Stimulated activated naive CD8-positive, alpha-beta T cell treated with anti-CD3 and anti-CD28 coated beads, Interleukin-15, Interleukin-2, amounts not matched to agents 100 U/mL and 50 U/mL, for 24 hours (primary cell): Measurements from ENCODE around the gene PEX14.
"Not testable (repeated sequence)": the region's sequence is repeated elsewhere in the genome, so short reads cannot be mapped to it uniquely, and the experiment has no call there.

Source experiments
- ATAC-seq: fragments of 150-1000 bp; cut with Tn5 transposase; one replicate; pipeline ENCODE4 v1.10.0; 2021
- DNase-seq: peaks from one replicate; pipeline ENCODE4 v3.0.0; 2021

Gene PEX14

DNA sequence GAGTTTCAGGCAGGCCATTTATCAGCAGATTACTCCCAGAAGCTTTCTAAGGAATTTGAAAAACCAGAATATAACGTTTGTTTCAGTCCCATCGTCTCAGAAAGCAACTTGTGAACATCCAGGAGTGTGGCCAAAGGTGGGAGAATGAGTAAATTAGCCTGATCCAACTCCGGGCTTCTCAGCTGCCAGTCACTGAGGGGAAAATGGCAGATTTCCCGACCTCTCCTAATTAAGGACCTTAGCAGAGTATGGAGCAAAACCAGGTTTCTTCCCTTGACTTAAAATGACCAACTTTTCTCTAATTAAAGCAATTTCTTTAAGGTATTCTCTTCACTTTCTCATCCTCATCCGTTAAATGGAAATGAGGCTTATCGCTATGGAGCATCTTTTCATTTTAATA is 23.9 kb upstream of the PEX14 start:
- no peak for ATAC-seq
- DNase-seq, result no peak

DNA sequence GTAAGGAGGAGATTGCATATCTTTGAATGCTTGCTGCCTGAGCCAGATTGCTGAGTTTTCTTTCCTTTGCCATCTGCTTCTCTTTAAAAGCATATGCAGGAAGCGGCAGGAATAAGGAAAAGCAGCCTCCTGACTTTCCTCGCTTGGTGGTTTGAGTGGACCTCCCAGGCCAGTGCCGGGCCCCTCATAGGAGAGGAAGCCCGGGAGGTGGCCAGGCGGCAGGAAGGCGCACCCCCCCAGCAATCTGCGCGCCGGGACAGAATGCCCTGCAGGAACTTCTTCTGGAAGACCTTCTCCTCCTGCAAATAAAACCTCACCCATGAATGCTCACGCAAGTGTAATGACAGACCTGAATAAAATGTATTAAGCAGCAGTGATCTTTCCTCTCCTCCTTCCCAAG is 23.5 kb upstream of the PEX14 start:
- no peak for DNase-seq

DNA sequence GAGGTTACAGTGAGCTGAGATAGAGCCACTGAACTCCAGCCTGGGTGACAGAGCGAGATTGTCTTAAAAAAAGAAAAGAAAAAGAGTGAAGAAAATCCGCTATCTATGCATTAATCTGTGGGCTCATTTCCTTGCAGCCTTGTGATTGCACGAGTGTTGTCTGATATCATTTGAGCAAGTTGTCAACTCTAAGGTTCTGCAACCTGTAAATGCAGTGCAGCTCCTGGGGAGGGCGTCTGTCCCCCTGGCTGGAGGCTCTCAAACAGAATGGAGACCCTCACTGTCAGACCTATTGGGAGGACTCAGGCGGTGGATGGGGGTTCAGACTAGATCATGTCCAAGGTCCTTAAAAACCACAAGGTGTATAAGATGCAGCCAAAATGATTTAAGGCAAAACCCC is 18.7 kb upstream of the PEX14 start:
- DNase-seq, result no peak
- no peak for ATAC-seq

More for the DNA sequence above, 23.5 kb upstream of the PEX14 start:
- no peak for ATAC-seq

DNA sequence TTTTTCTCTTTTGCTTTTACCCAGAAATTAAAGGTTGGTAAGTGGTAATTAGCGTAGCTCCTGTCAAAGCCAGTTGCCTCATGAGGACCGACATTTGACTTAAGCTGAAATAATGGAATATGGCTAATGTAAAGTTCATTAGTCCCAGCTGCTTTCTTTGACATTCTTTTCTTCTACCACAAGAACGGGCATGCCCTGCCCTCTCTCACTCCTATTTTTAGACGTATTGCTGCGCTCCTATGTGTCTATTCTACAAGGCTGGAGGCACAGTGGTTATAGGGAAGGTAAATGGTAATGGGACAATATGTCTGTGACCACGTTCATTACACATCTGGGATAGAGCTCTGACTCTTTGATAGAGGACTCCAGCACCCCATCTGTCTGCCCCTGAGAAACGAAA is 18.1 kb upstream of the PEX14 start:
- no peak for ATAC-seq

DNA sequence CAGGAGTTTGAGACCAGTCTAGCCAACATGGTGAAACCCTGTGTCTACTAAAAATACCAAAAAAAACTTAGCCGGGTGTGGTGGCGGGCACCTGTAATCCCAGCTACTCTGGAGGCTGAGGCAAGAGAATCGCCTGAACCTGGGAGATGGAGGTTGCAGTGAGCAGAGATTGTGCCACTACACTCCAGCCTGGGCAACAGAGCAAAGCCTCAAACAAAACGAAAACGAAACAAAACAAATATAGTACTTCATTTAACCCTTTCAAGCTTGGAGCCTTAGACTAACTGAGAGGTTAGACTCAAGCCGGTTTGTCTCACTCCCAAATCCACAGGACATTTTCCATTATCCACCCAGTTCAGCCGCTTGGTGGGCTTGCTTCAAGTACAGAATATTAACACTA is 17.3 kb upstream of the PEX14 start:
- not testable (repeated sequence) for DNase-seq, ATAC-seq

More for the DNA sequence above, 18.1 kb upstream of the PEX14 start:
- DNase-seq, result no peak

DNA sequence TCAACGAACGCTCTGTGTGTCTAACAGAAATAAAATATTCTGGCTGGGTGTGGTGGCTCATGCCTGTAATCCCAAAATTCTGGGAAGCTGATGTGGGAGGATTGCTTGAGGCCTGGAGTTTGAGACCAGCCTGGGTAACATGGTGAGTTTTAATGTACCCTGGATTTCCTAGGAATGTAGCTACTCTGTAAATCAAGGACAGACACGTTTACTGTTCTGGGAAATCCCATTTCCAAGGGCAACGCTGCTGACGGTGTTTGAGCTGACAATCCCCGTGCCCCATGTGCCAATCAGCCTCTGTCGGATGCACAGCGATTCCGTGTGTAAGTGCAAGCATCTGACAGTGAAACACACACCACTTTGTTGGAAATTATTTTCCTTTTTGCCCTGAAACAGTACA is 16.9 kb upstream of the PEX14 start:
- no peak for DNase-seq
- no peak for ATAC-seq

DNA sequence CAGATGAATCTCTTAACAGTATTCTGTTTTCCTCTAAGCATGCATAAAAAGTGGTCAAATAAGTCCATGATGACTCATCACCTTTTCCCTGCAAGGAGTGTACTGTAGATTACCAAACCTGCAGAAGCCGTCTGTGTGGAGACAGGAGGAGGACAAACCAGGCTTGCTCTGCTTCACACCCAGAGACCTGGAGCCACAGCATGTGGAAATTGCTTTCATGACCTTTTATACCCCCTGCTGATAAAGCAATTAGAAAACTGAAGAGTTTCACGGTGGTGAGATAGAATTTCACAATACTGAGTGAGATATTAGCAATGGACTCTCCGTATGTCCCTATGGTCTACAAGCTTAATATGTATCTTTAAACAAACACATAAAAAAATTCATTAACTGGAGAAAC is 15.6 kb upstream of the PEX14 start:
- DNase-seq, result no peak
- peak; percentile 37 for ATAC-seq

DNA sequence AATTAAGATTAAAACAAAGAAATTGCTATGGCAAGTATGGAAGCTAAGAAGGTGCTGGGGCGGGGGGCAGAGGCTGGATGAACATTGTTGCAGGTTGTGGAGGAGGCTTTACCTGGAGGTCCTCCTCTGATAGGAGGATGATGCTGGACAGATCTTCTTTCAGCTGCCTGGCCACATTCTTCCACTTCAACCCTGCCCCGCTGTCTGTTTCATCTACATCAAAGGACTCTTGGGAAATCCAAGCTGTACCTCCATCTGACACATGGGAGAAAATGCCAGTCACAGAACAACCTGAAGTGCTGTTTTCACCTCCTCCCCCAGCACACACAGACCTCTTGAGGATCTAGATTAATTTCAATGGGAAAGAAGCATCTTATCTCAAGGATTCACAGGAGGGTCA is 7.7 kb upstream of the PEX14 start:
- DNase-seq, result no peak

DNA sequence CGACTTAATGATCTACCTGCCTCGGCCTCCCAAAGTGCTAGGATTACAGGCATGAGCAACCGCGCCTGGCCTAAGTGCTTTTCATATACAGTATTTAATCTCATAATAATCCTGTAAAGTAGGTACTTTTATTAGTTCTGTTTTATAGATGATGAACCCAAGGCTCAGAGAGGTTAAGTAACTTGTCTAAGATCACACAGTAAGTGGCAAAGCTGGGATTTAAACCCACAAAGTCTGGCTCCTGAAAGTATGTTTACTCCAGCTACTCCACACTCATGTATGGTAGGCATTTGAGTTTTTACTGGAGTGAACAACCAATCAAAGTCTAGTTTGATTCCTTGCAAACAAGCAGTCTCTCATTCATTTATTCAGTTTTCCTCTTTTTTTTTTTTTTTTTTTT is 4.7 kb upstream of the PEX14 start:
- ATAC-seq (no peak), DNase-seq (no peak)

More for the DNA sequence above, 7.7 kb upstream of the PEX14 start:
- ATAC-seq, result no peak

DNA sequence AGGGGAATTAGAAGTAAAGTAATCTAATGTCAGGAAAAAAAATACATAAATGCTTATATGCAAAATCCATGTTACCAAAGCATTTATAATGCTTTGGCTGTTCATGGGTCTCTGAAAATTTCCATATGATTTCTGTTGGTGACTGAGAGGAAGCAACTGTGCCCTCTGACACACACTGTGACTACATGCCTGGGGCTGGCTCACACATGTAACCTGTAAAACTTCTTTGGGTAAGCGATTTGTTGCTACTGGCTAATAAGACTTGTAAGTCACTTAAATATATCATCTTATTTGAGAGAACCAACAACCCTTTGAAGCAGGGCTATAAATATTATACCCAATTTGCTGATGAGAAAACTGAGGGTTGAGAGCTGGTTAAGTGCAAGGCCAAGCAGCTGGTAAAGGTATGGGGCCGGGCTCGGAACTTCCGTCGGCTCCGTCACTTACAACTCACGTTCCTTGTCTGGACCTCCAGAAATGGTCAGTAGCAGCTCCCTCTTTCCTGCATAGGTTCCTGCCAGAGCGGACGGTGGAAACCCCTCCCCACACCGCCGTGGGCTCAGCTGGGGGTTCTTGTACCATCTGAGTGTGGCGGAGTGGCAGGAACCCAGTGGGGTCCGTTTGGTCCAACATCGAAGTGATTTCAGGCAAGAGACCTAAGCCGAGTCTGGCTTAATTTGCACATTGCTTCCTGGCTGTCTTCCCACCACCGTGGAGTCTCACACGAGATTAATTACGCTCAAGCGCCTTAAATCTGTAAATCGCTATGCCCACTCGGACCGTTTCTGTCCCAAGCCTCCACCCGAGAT is 3.1 kb upstream of the PEX14 start:
- ATAC-seq (no peak), DNase-seq (no peak)

DNA sequence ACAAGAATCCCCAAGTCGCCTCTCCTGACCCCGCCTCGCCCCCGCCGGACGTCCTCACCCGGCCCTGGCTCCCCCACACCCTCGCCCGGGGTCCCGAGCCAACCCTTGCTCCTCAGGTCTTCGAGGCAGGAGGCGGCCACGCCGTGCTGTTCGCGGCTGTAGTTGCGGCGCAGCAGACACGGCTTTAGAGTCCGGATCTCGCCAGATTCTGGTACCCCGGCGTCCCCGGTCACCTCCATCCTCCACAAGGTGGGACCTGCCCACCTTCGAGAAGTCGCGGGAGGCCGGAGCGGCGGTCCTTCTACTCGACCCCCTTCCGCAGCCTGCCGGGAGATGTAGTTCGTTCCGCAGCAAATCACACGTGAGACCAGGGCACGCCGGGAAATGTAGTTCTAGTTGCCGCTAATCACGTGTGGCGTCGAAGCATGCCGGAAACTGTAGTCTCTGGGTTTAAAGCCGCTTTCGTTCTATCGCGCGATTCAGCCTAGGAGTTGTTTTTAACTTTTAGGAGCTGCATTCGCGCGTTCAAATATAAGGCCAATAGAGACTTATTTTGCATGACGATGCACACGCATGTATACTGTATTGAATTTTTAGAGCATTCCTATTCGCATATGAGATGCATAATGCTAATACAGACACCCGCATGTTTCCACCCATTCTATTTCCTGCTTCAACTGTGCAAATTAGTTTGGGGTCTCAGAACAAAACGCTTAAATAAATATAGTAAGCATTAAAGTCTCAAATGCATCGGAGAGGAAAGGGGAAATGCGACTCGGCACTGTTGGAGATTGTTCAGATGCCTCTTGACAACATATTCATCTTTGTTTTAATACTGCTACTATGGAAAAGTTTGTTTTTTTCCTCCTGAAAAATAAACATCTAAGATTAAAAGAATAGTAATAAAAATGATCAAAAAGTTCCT is 2.3 kb upstream of the PEX14 start, which contains the start of gene DFFA:
Gene DFFA (minus strand): TSS at position 310 of the 925 bp plus-strand sequence. CDS start 71 bp downstream, at position 239.
- DNase-seq, result peak; percentile 92
- peak; percentile 83 for ATAC-seq

DNA sequence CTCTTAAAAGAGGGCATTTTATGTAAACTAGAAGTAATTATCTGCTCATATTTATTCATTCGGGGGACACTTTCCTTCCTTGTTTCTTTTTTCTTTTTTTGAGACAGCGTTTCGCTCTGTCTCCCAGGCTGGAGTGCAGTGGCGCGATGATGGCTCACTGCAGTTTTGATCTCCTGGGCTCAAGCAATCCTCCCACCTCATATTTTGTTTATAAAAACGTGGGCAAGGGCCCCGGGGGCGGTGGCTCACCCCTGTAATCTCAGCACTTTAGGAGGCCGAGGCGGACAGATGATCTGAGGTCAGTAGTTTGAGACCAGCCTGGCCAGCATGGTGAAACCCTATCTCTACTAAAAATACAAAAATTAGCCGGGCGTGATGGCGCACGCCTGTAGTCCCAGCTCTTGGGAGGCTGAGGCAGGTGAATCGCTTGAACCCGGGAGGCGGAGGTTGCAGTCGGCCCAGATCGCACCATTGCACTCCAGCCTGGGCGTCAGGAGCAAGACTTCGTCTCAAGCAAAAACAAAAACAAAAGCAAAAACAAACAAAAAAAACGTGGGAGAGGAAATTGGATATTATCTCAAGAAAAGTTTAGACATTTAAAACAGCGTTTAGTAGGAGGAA is 1.5 kb upstream of the PEX14 start:
- no peak for ATAC-seq

DNA sequence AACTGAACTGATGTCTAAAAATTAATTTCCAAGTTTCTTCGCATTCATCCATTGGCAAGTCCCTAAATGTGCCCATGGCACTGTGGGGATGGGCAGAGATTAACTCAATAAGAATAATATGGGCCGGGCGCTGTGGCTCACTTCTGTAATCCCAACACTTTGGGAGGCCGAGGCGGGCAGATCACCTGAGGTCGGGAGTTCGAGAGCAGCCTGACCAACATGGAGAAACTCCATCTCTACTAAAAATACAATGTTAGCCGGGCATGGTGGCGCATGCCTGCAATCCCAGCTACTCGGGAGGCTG is 489 bp upstream of the PEX14 start:
- ATAC-seq, DNase-seq: not testable (repeated sequence)

More for the DNA sequence above, 1.5 kb upstream of the PEX14 start:
- no peak for DNase-seq

DNA sequence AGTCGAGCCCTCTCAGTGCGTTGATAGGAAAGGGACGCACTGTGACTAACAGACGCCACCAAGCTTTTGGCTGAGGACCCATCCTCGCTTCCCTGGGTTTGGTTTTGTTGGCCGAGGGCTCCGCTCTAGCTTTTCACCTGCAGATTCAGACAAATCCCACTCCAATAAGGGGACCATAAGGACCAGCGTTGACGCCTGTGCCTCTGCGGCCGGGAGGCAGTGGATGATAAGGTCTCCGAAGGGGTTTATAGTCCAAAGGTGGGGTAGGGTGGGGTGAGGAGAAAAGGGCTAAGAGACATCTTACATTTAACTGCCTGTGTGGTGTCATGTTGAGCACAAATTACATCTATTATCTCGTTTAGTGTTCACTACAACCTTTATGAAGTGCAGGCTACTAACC is 760 bp downstream of the PEX14 start:
- DNase-seq (no peak), ATAC-seq (no peak)

DNA sequence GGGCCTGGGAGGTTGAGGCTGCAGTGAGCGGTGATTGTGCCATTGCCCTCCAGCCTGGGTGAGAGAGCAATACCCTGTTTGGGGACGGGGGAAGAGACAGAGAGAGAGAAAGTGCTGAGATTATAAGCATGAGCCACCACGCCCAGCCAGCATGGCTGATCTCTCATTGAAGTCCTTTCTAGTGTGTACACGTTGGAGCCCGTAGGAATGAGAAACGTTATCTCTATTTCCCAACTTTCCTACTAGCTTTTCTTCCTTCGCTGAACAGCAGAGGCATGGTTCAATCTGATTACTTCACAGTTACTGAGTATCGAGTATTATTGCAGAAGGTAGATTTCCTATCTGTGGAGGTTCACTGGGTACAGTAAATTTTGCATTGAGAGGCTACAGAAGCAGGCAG is 4.5 kb downstream of the PEX14 start:
- ATAC-seq, result no peak
- DNase-seq, result no peak

DNA sequence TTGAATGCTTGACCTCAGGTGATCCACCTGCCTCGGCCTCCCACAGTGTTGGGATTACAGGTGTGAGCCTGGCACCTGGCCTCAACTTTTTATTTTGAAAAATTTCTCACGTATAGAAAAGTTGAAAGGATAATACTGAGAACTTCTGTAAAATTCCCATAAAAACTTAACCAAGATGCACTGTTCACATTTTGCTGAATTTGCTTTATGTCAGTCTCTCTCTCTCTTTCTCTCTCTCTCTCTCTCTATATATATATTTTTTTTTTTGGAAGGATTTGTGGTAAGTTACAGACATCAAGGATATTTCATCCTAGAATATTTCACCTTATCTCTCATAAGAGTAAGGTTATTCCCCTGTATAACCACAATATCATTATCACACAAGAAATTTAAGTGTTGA is 5.9 kb downstream of the PEX14 start:
- ATAC-seq (no peak), DNase-seq (no peak)

DNA sequence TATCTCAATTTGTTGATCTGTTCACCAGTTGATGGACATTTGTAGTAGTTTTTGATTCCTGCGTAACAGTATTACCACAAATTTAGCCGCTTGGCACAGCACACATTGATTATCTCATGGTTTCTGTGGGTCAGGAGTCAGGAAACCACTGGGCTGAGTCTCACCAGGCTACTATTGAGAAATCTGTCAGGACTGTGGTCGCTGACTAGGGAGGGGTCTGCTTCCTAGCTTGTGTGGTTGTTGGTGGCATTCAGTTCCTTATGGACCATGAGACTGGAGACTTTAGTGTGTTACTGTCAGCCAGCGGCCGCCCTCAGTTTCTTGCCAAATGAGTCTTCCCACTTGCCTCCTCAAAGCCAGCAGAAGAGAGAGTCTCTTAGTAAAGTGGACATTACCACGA is 9.8 kb downstream of the PEX14 start:
- DNase-seq (no peak), ATAC-seq (no peak)

DNA sequence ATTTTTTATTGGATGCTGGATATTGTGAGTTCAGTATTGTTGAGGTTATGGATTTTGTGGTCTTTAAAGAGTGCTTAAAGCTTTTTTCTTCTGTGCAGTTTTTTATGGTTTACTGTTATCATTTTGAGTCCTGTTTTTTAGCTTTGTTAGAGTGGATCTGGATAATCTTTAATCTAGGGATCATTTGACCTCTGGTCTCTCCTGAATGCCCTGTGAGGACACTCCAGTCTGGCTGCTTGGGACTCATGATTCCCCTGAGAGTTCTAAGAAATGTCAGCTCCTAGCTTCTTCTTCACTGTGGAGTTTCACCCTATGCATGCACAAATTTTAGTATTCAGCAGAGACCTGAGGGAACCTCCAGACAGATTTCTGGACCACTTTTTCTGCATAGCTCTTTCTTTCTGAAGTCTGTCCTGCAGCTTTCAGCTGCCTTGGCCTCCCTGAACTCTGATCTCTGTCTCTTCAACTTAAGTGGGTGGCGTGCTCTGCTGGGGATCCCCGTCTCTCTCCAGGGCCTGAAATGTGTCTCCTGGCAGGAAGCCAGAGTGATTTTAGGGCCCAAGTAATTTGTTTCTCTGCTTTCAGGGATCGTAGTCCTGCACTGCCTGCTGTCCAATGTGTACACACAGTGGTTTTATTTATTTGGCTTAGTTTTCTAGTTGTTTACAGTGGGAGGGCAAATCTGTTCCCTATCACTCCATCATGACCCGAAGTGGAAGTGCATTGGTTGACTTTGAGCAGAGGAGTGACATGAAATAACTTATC is 14.7 kb downstream of the PEX14 start:
- no peak for DNase-seq
- ATAC-seq, result no peak

DNA sequence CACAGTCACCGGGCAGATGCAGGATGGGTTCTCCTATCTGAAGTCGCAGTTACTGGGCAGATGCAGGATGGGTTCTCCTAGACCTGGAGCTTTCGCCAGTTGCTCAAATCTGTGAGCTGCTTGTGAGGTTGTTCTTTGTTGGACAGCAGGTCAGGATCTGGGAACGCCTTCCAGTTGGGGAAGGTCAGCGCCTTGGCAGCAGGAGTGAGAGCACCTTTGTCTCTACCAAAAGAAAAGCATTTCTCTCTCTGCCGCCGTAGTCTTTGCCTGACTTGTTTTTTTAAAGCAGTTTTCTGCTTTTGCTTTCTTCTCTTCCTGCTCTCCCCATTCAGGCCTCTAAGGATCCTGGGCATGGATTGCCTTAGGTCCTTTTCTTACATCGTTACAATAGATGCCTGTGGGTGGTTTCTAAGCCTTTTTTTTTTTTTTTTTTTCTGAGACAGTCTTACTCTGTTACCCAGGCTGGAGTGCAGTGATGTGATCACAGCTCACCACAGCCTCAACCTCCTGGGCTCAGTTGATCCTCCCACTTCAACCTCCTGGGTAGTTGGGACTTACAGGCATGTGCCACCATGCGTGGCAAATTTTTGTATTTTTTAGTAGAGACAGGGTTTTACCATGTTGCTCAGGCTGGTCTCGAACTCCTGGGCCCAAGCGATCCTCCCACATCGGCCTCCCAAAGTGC is 15.7 kb downstream of the PEX14 start:
- DNase-seq, result no peak
- ATAC-seq, result no peak

DNA sequence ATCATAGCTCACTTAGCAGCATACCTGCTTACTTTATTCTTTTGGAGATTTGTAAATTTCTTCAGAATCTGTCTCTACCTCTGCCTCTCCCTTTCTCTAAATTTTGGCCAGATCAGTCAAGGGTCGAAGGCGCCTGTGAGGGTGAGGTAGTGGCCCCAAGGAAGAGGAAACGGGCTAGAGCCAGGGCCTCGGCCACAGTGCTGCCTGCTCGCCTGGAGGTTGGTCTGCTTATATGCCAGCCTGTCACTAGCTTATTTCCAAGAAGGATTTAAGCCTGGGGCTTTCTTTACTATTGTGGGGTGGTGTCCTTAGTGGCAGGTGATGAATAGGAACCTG is 19.6 kb downstream of the PEX14 start:
- ATAC-seq, result no peak

DNA sequence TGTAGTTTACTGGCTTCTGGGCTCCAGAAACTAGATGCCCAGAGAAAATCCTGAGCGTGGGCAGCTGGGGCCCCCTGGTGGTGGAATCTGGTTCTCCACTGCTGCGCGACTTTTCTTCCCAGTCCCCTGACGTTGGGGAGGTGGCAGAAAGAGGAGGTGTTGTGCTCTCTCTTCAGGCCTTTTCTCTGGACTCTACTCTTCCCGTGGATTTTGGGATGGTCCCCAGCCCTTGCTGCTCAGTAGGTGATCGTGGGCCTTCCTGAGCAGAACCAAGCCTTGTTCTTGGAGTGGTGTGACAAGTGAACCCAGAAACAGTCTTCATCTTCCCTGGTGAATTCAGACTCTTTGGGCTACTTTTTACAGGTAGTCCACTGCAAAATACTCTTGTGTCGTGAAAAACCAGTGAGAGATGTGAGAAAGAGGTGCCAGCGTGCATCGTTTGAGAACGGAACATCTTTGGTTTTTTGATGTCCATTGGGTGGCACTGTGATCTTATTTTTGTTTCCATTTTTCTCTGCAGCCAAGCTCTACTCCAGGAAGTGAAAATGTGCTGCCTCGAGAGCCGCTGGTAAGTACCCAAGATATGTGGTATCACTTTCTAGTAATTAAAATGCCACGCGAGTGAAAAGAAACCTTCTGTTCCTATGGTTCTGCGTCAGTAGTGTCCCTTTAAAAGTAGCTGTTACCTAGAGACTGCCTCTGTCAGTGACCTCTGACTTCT is 20.2 kb downstream of the PEX14 start:
- DNase-seq, result peak; percentile 88
- ATAC-seq, result peak; percentile 92

More for the DNA sequence above, 19.6 kb downstream of the PEX14 start:
- no peak for DNase-seq
